Glutamatergic neuron (in vitro differentiated cells): ENCODE results near the gene LTBP4. TPM values are rescaled to one million over a fixed set of nuclear protein-coding genes. Genes with fewer than 3 reads are reported as not detected.

ENCODE experiments used
- DNase-seq: peaks from one replicate; pipeline ENCODE4 v3.0.0; 2022
- H3K27ac Mint-ChIP-seq: one replicate; pipeline ENCODE4 v1.8.0; 2020; ENCODE audit warnings: mild to moderate bottlenecking, mixed read lengths, inconsistent platforms; ENCODE audit not compliant: unreplicated experiment
- H3K27me3 Mint-ChIP-seq: one replicate; pipeline ENCODE4 v1.8.0; 2020; ENCODE audit warnings: mild to moderate bottlenecking, moderate library complexity, mixed read lengths, inconsistent platforms; ENCODE audit not compliant: unreplicated experiment
- H3K36me3 Mint-ChIP-seq: one replicate; pipeline ENCODE4 v1.8.0; 2020; ENCODE audit warnings: mild to moderate bottlenecking, mixed read lengths, inconsistent platforms; ENCODE audit not compliant: unreplicated experiment
- H3K4me1 Mint-ChIP-seq: one replicate; pipeline ENCODE4 v1.8.0; 2020; ENCODE audit warnings: mild to moderate bottlenecking, low read depth, mixed read lengths, inconsistent platforms; ENCODE audit not compliant: unreplicated experiment
- H3K4me3 Mint-ChIP-seq: one replicate; pipeline ENCODE4 v1.8.0; 2020; ENCODE audit warnings: mild to moderate bottlenecking, mixed read lengths, inconsistent platforms; ENCODE audit not compliant: unreplicated experiment
- H3K9me3 Mint-ChIP-seq: one replicate; pipeline ENCODE4 v1.8.0; 2020; ENCODE audit warnings: mild to moderate bottlenecking, moderate library complexity, mixed read lengths, inconsistent platforms; ENCODE audit not compliant: unreplicated experiment
- CTCF ChIP-seq: fragments of 200-600 bp; sonication (generic); IDR thresholded peaks from one replicate; pipeline ENCODE4 v1.5.0; 2021; ENCODE audit not compliant: partially characterized antibody, unreplicated experiment
- total RNA-seq: library from RNA; stranded (reverse); fragmentation: NEBNext Ultra II Directional; extraction: Animal tissue kit (Norgen Biotek cat#: 25700); gene quantifications from one replicate; pipeline ENCODE4 v1.2.1, GENCODE V29; 2021; ENCODE audit not compliant: unreplicated experiment

LTBP4 gene
- total RNA-seq, 1 donor from 2014 or later: 169 TPM

GRCh38 chr19:40661616-40662015 is 60.4 kb downstream of the LTBP4 start:
- H3K4me3 Mint-ChIP-seq: no peak overlapping the region
- no peaks in the 10 kb centered on the region for H3K4me1 Mint-ChIP-seq
- no peak for TF ChIP-seq CTCF
- peaks cover 7% of the 10 kb centered on the region for H3K9me3 Mint-ChIP-seq
- H3K27ac Mint-ChIP-seq: no peak overlapping the region
- H3K27me3 Mint-ChIP-seq: peaks cover 8% of the 10 kb centered on the region
- DNase-seq: no peak
- H3K36me3 Mint-ChIP-seq: no peaks in the 10 kb centered on the region

- TF ChIP-seq CTCF: peak; percentile 99
- Mint-ChIP-seq H3K9me3 (peaks cover 7% of the 10 kb centered on the region), H3K36me3 (no peaks in the 10 kb centered on the region), H3K4me3 (peak overlapping the region; percentile 85), H3K27ac (peak overlapping the region; percentile 48), H3K4me1 (no peaks in the 10 kb centered on the region), H3K27me3 (peaks cover 8% of the 10 kb centered on the region)
- peak; percentile 96 for DNase-seq
Observed at GRCh38 chr19:40662925-40663694, 61.9 kb downstream of the LTBP4 start.

- Mint-ChIP-seq H3K4me3 (peak overlapping the region; percentile 85), H3K27me3 (peaks cover 8% of the 10 kb centered on the region), H3K27ac (peak overlapping the region; percentile 48), H3K9me3 (peaks cover 7% of the 10 kb centered on the region), H3K4me1 (no peaks in the 10 kb centered on the region), H3K36me3 (no peaks in the 10 kb centered on the region)
- DNase-seq: no peak
- TF ChIP-seq CTCF: no peak
Observed at GRCh38 chr19:40663695-40664692, 62.8 kb downstream of the LTBP4 start.

- Mint-ChIP-seq H3K27me3 (peaks cover 10% of the 10 kb centered on the region), H3K27ac (no peak overlapping the region), H3K36me3 (peaks cover 16% of the 10 kb centered on the region), H3K4me1 (no peaks in the 10 kb centered on the region), H3K4me3 (no peak overlapping the region), H3K9me3 (peaks cover 11% of the 10 kb centered on the region)
- no peak for TF ChIP-seq CTCF
- no peak for DNase-seq
Observed at GRCh38 chr19:40666803-40667438, 65.8 kb downstream of the LTBP4 start.
